ENCODE measurements around the gene WDR5. TPM values are rescaled to one million over a fixed set of nuclear protein-coding genes. Genes with fewer than 3 reads are reported as not detected.
A peak's percentile ranks its signal among the peaks of the same experiment; 100 is the strongest.

The WDR5 gene
- total and polyA plus RNA-seq, 2 of the 13 experiments (the other 11 are each of a cell fraction or from before 2014, with no cell fraction given), result 34.3 TPM

GRCh38 chr9:134135343-134136117, at the start of gene WDR5 (continued):
- TF ChIP-seq SNAPC4 (CRISPR knock-in tag; IDR thresholded peaks at IDR 0.05) (peak; percentile 88), GABPA (IDR thresholded peaks at IDR 0.05; ENCODE audit: low read depth, low read length) (no peak), GABPA (CRISPR knock-in tag; IDR thresholded peaks at IDR 0.05; ENCODE audit: low read depth) (0 out of 2 replicates have a peak, but pooled peaks have one; percentile 3), NR1H2 (CRISPR knock-in tag; IDR thresholded peaks at IDR 0.05; ENCODE audit: borderline replicate concordance, low read depth) (no peak), PTBP1 (IDR thresholded peaks at IDR 0.05; ENCODE audit: low read depth, low read length, poor library complexity, severe bottlenecking) (no peak), FOXC1 (CRISPR knock-in tag; IDR thresholded peaks at IDR 0.05; ENCODE audit: borderline replicate concordance) (peak; percentile 73; the same call in 1 of the 2 replicates), ZNF589 (CRISPR knock-in tag; conservative IDR thresholded peaks at IDR 0.05) (no peak), CBX5 (CRISPR knock-in tag; IDR thresholded peaks at IDR 0.05; ENCODE audit: borderline replicate concordance) (no peak), MAFG (CRISPR knock-in tag; IDR thresholded peaks at IDR 0.05) (no peak), CREB1 (IDR thresholded peaks at IDR 0.05) (no peak), CREB1 (CRISPR knock-in tag; IDR thresholded peaks at IDR 0.05) (no peak), ZNF431 (CRISPR knock-in tag; IDR thresholded peaks at IDR 0.05; ENCODE audit: borderline replicate concordance, low read depth) (0 out of 2 replicates have a peak, but pooled peaks have one; percentile 62), ZSCAN25 (CRISPR knock-in tag; IDR thresholded peaks at IDR 0.05) (0 out of 2 replicates have a peak, but pooled peaks have one; percentile 23), MED1 (CRISPR knock-in tag; IDR thresholded peaks at IDR 0.05) (no peak), NFE2L1 (CRISPR knock-in tag; IDR thresholded peaks at IDR 0.05; ENCODE audit: borderline replicate concordance) (0 out of 2 replicates have a peak, but pooled peaks have one; percentile 43), HIVEP1 (CRISPR knock-in tag; IDR thresholded peaks at IDR 0.05) (peak; percentile 34; the same call in 1 of the 2 replicates), ATF7 (IDR thresholded peaks at IDR 0.05) (no peak), ATF7 (CRISPR knock-in tag; IDR thresholded peaks at IDR 0.05) (no peak), ZNF788 (CRISPR knock-in tag; IDR thresholded peaks at IDR 0.05; ENCODE audit: borderline replicate concordance) (peak; percentile 47; the same call in 1 of the 2 replicates), ZNF790 (CRISPR knock-in tag; IDR thresholded peaks at IDR 0.05; ENCODE audit: borderline replicate concordance) (no peak), ZFY (CRISPR knock-in tag; IDR thresholded peaks at IDR 0.05) (peak; percentile 80), NR3C1 (CRISPR knock-in tag; IDR thresholded peaks at IDR 0.05) (no peak), ZNF7 (CRISPR knock-in tag; IDR thresholded peaks at IDR 0.05) (peak; percentile 29; the same call in 1 of the 2 replicates), KDM5A (IDR thresholded peaks at IDR 0.05; ENCODE audit: borderline replicate concordance, low read length) (peak; percentile 79; the same call in 1 of the 2 replicates)
